ENCODE measurements around the gene CHAMP1.

GRCh38 chr13:114283576-114283975 is 30.7 kb upstream of the CHAMP1 start:
- TF ChIP-seq CHD2 (IDR thresholded peaks at IDR 0.05; ENCODE audit: low read length) (no peak), CTCF (IDR thresholded peaks at IDR 0.05; ENCODE audit: control extremely low read depth in 1 of 3, insufficient read depth in 1 of 3, low read depth in 1 of 3, low read length in 3 of 3) (no peak), USF2 (IDR thresholded peaks at IDR 0.05; ENCODE audit: low read length) (no peak), TEAD4 (IDR thresholded peaks at IDR 0.05; ENCODE audit: low read depth, low read length) (no peak)
